ENCODE data around the gene SYT17.

The SYT17 gene, protein sequence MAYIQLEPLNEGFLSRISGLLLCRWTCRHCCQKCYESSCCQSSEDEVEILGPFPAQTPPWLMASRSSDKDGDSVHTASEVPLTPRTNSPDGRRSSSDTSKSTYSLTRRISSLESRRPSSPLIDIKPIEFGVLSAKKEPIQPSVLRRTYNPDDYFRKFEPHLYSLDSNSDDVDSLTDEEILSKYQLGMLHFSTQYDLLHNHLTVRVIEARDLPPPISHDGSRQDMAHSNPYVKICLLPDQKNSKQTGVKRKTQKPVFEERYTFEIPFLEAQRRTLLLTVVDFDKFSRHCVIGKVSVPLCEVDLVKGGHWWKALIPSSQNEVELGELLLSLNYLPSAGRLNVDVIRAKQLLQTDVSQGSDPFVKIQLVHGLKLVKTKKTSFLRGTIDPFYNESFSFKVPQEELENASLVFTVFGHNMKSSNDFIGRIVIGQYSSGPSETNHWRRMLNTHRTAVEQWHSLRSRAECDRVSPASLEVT

DNA sequence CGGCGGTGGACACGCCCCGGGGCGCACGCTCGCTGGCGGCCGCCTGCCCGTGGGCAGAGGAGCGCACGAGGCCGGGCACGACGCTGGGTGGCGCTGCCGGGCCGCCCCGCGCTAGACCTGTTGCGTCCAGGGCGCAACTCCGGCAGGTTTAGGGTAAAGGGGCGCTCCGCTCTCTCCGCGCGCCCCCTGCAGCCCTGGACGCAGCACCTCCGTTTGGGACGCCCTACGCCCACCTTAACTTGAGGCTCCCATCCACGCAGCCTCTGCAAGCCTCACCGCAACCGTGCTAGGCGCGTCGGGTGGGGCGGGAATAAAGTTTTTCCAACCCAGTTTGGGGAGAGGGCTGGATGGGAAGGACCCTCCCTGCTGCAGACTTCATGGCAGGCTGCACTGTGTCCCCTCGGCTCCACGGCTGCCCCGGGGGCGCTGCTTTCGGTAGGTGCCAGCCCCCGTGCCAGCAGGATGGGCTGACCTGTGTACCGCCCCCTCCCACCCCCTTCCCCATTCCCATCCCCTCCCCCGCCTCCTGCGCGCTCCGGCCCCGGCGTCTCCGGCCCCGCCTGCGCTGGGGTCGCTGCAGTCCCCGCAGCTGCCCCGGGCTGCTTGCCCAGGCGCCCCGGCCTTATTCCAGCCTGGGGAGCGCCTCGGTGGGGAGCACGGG is at the start of gene SYT17:
Gene SYT17 (plus strand): TSS at position 531 of the 661 bp plus-strand sequence. CDS start 407 bp downstream, outside the sequence.
- peak within 1 kb of the TSS; percentile 77 for H3K4me3 Mint-ChIP-seq
- peaks cover 5% of the 10 kb centered on the region for H3K36me3 Mint-ChIP-seq
- H3K4me1 Mint-ChIP-seq: peaks cover 3% of the 10 kb centered on the region
- DNase-seq (ENCODE audit: low spot score in 2 of 2): peak; percentile 63 to 65
- no peak within 1 kb of the TSS for H3K27ac Mint-ChIP-seq
- peaks cover 6% of the 10 kb centered on the region for H3K9me3 Mint-ChIP-seq
- peak; percentile 93 for ATAC-seq (ENCODE audit: low read depth)
- peaks cover 7% of the 10 kb centered on the region for H3K27me3 Mint-ChIP-seq

DNA sequence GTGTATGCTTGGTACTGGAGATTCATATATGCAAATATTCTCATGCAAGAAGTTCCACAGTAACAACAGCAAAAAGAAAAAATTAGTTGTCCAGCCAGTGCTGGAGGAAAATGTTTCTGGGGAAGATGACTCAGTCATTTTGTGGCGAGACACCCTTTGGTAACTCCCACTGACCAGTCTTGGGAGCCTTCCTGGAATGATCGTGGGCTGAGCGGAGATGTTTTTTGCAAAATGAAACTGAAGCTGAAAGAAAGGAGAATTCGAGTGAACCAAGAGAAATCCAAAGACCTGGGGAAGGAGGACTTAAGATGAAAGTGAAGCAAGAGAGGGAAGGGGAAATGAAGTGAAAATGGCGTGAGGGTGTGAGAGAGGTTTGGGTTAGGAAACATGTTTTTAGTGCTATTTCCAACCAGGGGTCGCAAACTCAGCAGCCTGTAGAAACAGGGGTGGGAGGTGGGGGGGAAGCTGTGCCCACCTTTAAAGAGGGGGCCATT is 49.1 kb upstream of the SYT17 start:
- ATAC-seq (ENCODE audit: low read depth) (peak; percentile 20), DNase-seq (ENCODE audit: low spot score in 2 of 2) (no peak)
- peak overlapping the region; percentile 88 for H3K4me3 Mint-ChIP-seq
- peak overlapping the region; percentile 95 for H3K27ac Mint-ChIP-seq
- H3K36me3 Mint-ChIP-seq: no peaks in the 10 kb centered on the region
- H3K9me3 Mint-ChIP-seq: no peaks in the 10 kb centered on the region
- no peaks in the 10 kb centered on the region for H3K27me3 Mint-ChIP-seq
- H3K4me1 Mint-ChIP-seq: peaks cover 20% of the 10 kb centered on the region

DNA sequence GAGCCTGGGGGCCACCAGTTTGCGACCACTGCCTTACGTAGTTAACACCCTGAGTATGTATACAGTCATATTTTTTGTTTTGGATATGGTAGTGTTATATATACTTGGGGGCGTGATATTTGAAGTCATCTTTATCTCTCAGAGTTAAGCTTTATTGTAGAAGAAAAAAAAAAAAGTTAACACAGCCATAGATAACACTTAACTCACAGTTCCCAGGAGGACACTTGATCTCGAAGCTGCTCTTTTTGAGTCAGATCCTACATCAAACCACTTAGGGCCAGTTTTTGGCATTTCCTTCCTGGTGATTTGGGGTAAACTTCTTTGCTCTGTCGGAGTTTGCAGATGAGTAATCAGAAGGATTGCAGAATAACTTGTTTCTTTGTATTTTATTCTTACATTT is 48.5 kb upstream of the SYT17 start:
- ATAC-seq (ENCODE audit: low read depth) (no peak), DNase-seq (ENCODE audit: low spot score in 2 of 2) (no peak)
- Mint-ChIP-seq H3K4me3 (no peak overlapping the region), H3K9me3 (no peaks in the 10 kb centered on the region), H3K27ac (peak overlapping the region; percentile 95), H3K27me3 (no peaks in the 10 kb centered on the region), H3K4me1 (peaks cover 20% of the 10 kb centered on the region), H3K36me3 (no peaks in the 10 kb centered on the region)

DNA sequence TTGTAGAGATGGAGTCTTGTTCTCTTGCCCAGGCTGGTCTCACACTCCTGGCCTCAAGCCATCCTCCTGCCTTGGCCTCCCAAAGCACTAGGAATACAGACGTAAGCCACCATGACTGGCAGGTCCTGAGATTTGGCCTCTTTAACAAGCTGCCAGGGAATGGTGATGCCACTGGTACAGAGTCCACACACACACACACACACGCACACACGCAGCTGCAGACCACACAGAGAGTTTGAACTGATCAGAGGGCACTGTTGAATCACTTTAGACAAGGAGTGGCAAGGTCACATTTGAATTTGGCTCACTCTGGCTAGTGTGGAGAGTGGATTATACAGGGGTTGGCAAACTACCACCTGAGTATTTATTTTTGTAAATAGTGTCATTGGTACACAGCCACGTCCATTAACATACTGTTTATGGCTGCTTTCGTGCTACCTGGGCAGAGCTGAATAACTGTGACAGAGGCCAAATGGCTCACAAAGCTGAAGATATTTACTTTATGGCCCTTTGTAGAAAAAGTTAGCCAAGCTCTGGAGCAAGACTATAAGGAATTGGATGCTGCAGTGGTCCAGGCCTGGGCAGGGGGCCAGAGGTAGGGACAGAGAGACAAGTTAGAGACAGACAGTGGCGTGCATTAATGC is 44.4 kb upstream of the SYT17 start:
- DNase-seq (ENCODE audit: low spot score in 2 of 2) (no peak), ATAC-seq (ENCODE audit: low read depth) (no peak)
- H3K27ac Mint-ChIP-seq: peak overlapping the region; percentile 46
- H3K36me3 Mint-ChIP-seq: peaks cover 2% of the 10 kb centered on the region
- H3K9me3 Mint-ChIP-seq: peaks cover 2% of the 10 kb centered on the region
- no peak overlapping the region for H3K4me3 Mint-ChIP-seq
- H3K27me3 Mint-ChIP-seq: no peaks in the 10 kb centered on the region
- H3K4me1 Mint-ChIP-seq: peaks cover 9% of the 10 kb centered on the region

DNA sequence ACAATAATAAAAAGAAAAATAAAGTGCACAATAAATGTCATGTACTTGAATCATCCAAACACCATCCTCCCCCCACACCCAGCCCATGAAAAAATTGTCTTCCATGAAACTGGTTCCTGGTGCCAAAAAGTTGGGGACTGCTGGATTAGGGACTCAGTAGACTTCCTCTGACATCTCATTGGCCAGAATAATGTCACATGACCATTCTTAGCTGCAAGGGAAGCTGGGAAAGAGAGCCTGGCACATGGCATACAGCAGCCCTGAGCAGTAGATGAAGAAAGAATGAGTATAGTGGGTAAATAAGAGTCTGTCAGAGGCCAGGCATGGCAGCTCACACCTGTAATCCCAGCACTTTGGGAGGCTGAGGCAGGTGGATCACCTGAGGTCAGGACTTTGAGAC is 41.7 kb upstream of the SYT17 start:
- H3K4me1 Mint-ChIP-seq: peaks cover 18% of the 10 kb centered on the region
- peaks cover 2% of the 10 kb centered on the region for H3K36me3 Mint-ChIP-seq
- no peak for DNase-seq (ENCODE audit: low spot score in 2 of 2)
- ATAC-seq (ENCODE audit: low read depth): no peak
- H3K27ac Mint-ChIP-seq: no peak overlapping the region
- H3K4me3 Mint-ChIP-seq: no peak overlapping the region
- no peaks in the 10 kb centered on the region for H3K27me3 Mint-ChIP-seq
- peaks cover 2% of the 10 kb centered on the region for H3K9me3 Mint-ChIP-seq

DNA sequence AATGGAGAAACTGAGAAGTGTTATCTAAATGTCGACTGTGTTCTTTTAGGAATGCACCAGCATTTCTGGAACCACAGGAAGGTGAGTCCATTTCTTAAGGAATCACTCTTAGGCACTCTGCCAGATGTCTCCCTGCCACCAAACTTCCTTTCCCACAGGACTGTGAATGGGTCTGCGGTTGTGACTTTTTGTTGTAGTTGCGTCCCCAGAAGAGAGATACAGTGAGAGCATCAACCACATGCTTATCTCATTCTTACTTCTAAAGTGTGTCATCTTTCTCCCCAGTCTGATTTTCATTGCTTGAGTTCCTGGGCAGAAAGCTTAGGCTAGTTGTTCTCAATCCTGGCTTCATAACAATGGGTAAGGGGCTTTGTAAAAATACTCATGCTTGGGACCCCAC is 40.8 kb upstream of the SYT17 start:
- Mint-ChIP-seq H3K9me3 (peaks cover 2% of the 10 kb centered on the region), H3K4me3 (no peak overlapping the region), H3K27ac (no peak overlapping the region), H3K27me3 (no peaks in the 10 kb centered on the region), H3K4me1 (peaks cover 19% of the 10 kb centered on the region), H3K36me3 (peaks cover 2% of the 10 kb centered on the region)
- ATAC-seq (ENCODE audit: low read depth) (no peak), DNase-seq (ENCODE audit: low spot score in 2 of 2) (no peak)

DNA sequence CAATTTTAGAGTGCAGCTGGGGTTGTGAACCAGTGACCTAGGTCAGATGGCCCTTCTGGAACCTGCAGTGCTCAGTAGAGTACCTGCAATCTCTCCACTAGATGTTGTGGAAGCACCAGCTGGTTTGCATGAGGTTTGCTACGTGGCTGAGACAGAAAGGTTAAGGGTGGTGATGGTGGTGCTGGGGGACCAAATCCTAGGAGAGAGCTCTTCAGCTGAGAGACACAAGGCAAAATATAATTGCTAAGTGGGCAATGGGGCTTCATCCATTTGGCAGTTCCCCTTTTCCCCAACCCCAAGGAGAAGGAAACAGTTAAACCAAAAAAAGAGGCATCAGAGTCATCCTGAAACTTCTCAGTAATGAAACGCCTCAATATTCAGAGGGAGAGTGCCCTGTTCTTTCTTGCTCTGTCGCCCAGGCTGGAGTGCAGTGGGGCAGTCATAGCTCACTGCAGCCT is 40.3 kb upstream of the SYT17 start:
- DNase-seq (ENCODE audit: low spot score in 2 of 2) (no peak), ATAC-seq (ENCODE audit: low read depth) (no peak)
- peaks cover 21% of the 10 kb centered on the region for H3K4me1 Mint-ChIP-seq
- H3K9me3 Mint-ChIP-seq: peaks cover 2% of the 10 kb centered on the region
- H3K36me3 Mint-ChIP-seq: peaks cover 2% of the 10 kb centered on the region
- H3K27ac Mint-ChIP-seq: no peak overlapping the region
- no peak overlapping the region for H3K4me3 Mint-ChIP-seq
- no peaks in the 10 kb centered on the region for H3K27me3 Mint-ChIP-seq

DNA sequence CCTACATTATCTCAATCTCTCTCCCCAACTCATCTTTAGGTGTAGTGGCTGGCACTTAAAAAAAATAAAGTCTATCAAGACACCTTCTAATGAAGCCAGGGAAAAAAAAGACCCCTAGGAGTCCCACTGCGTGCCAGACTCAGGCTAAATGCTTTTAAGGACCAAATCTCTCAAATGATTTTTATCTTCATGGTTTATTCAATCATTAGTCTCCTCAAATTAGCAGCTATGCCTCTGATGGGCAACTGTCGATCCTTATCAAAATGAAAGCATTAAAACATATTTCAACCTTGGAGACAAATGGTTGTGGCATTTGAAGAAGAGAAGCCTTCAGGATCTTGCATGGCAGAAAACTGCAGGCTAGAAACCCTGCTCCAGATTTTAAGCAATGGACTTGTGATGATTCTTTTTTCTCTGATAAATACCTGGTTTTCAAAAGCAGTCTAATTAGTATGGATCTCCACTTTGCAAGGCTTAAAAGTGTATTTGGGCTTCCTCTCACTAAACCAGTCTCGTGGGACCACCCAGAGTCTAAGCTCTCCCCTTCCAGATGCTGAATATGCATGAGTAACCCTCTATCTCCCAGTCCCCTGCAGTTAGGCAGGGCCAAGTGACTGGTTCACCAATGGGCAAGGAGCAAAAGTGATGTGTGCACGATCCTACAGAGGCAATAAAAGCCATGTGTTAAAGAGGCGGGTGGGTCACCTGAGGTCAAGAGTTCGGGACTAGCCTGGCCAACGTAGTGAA is 39.4 kb upstream of the SYT17 start:
- Mint-ChIP-seq H3K4me3 (no peak overlapping the region), H3K9me3 (peaks cover 2% of the 10 kb centered on the region), H3K36me3 (peaks cover 2% of the 10 kb centered on the region), H3K4me1 (peaks cover 24% of the 10 kb centered on the region), H3K27ac (no peak overlapping the region), H3K27me3 (no peaks in the 10 kb centered on the region)
- no peak for ATAC-seq (ENCODE audit: low read depth)
- DNase-seq (ENCODE audit: low spot score in 2 of 2): no peak

DNA sequence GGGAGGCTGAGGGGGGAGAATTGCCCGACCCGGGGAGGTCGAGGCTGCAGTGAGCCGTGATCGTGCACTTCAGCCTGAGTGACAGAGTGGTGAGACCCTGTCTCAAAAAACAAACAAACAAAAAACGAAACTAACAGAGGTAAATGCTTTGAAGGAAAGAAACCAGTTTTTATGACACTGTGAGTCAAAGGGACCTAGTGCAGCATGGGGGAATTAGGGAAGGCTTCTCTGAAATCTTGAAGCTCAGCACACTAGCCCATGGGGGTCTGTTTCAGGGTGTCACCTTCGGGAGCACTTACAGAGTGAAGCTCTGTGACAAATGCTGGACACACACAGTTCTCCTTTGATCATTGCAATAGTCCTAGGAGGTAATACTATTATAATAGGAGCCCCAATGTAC is 37.7 kb upstream of the SYT17 start:
- peaks cover 24% of the 10 kb centered on the region for H3K4me1 Mint-ChIP-seq
- no peak overlapping the region for H3K4me3 Mint-ChIP-seq
- ATAC-seq (ENCODE audit: low read depth): no peak
- H3K9me3 Mint-ChIP-seq: no peaks in the 10 kb centered on the region
- H3K27ac Mint-ChIP-seq: no peak overlapping the region
- no peak for DNase-seq (ENCODE audit: low spot score in 2 of 2)
- H3K36me3 Mint-ChIP-seq: no peaks in the 10 kb centered on the region
- no peaks in the 10 kb centered on the region for H3K27me3 Mint-ChIP-seq

DNA sequence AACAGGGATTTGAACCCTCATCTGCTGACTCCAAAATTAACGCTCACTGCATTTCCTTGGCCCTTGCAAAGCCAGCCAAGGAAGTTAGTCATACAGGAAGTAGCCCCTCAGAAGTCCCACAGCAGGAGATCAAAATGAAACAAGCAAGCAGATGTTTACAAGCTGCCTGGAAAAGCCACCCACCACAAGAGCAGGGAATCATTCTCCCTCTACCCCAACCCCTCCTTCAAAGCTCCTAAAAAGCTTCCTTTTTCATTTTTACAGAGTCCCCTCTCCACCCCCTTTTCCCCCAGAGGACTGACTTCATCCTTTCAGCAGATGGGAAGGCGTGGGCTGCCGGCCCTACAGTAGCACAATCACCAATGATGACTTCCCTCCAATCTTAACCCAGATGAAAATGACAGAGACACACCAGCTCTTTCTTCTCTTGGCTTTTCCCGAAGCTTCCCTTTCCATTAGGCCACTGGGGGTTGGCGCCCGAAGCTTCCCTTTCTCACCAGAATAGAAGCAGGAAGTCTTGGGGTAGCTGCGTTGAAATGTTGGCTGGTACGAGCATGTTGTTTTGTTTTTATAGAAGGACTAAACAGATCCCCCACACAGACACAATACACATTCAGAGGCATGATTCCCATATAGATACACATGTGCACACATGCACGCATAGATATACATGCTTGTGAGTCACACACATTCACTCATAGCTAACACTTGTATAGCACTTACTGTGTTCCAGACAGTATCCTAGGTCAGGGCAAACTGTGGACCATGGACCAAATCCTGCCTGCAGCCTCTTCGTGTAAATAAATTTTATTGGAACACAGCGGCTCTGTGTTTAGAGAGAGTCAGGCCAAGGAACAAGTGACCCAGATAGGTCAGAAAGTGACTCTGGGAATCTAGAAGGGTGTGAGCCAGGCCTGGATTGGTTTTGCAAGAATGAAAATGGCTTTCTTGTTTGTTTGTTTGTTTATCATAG is 36.9 kb upstream of the SYT17 start:
- H3K36me3 Mint-ChIP-seq: no peaks in the 10 kb centered on the region
- peaks cover 24% of the 10 kb centered on the region for H3K4me1 Mint-ChIP-seq

DNA sequence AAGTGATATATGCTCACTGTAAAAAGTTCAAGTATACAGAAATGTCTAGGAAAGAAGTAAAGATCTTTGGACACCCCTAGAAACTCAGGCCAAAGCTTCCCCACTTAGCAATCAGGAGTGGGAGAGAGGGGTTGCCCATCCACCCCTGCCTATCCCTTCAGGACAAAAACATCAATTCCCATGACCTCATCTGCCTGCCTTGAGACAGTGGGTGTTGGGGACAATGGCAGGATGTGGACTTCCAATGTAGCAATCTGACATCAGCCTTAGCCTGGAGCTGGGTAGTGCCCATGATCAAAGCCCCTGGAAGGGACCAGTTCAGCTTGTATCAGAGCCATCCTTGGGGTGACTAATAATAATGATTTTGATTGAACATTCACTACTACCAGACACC is 36.2 kb upstream of the SYT17 start:
- H3K4me1 Mint-ChIP-seq: peaks cover 24% of the 10 kb centered on the region
- no peak overlapping the region for H3K27ac Mint-ChIP-seq
- no peak for ATAC-seq (ENCODE audit: low read depth)
- no peaks in the 10 kb centered on the region for H3K9me3 Mint-ChIP-seq
- H3K4me3 Mint-ChIP-seq: no peak overlapping the region
- no peaks in the 10 kb centered on the region for H3K36me3 Mint-ChIP-seq
- peaks cover 3% of the 10 kb centered on the region for H3K27me3 Mint-ChIP-seq
- no peak for DNase-seq (ENCODE audit: low spot score in 2 of 2)

More for the DNA sequence above, 36.9 kb upstream of the SYT17 start:
- Mint-ChIP-seq H3K4me3 (peak overlapping the region; percentile 22), H3K27me3 (peaks cover under 1% of the 10 kb centered on the region), H3K27ac (peak overlapping the region; percentile 21), H3K9me3 (no peaks in the 10 kb centered on the region)
- ATAC-seq (ENCODE audit: low read depth) (no peak), DNase-seq (ENCODE audit: low spot score in 2 of 2) (no peak)

DNA sequence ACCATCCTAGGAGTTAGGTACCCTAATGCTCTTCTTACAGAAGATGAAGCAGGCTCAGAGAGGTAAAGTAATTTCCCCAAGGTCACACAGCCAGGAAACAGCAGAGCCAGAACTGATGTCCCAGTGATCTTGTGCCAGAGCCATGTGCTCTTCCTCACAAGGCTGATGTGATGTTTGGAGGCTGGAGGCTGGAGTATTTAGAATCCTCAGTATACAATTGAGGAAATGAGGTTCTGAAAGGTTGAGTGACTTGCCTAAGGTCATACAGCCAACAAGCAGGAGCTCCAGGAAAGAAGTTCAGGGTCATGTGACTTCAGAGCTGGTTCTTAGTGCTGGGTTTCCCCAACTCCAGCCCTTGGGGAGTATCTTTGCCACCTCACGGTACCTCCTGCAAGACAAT is 35.8 kb upstream of the SYT17 start:
- Mint-ChIP-seq H3K27ac (peak overlapping the region; percentile 76), H3K27me3 (peaks cover 3% of the 10 kb centered on the region), H3K4me1 (peaks cover 24% of the 10 kb centered on the region), H3K36me3 (no peaks in the 10 kb centered on the region), H3K9me3 (no peaks in the 10 kb centered on the region), H3K4me3 (no peak overlapping the region)
- no peak for DNase-seq (ENCODE audit: low spot score in 2 of 2)
- peak; percentile 88 for ATAC-seq (ENCODE audit: low read depth)
